ENCODE data around the gene GPR108.

- TF ChIP-seq CTCF (IDR thresholded peaks at IDR 0.05; ENCODE audit: insufficient read depth, low read depth, low read length): no peak
- no peak for TF ChIP-seq EZH2 (IDR thresholded peaks at IDR 0.05; ENCODE audit: insufficient read depth, low read length)
Measured at GRCh38 chr19:6774821-6775707, 37.7 kb upstream of the GPR108 start.

All from astrocyte (in vitro differentiated cells and primary cell).